GM19238 (cell line): ENCODE measurements around the gene SYNJ2.

ENCODE experiments used
- DNase-seq: peaks from one replicate; pipeline ENCODE4 v3.0.0; 2011; ENCODE audit warnings: low spot score; ENCODE audit not compliant: insufficient read length

Gene SYNJ2

GRCh38 chr6:158124288-158124687, 142.6 kb downstream of the SYNJ2 start:
- no peak for DNase-seq

GRCh38 chr6:158125271-158125670, 143.6 kb downstream of the SYNJ2 start:
- no peak for DNase-seq

- DNase-seq: peak; percentile 6
Observed at GRCh38 chr6:158131926-158132325, 150.3 kb downstream of the SYNJ2 start.

- DNase-seq: no peak
Observed at GRCh38 chr6:158142789-158143188, 161.1 kb downstream of the SYNJ2 start.

- DNase-seq: no peak
Observed at GRCh38 chr6:158143700-158144099, 162.0 kb downstream of the SYNJ2 start.
